HepG2 (cell line): ENCODE data around the gene CCDC86. TPM values are rescaled to one million over a fixed set of nuclear protein-coding genes. Genes with fewer than 3 reads are reported as not detected.
A peak's percentile ranks its signal among the peaks of the same experiment; 100 is the strongest.

Experiments
- AGO2 ChIP-seq: fragments of 200-400 bp; formaldehyde crosslinking; optimal IDR thresholded peaks from 2 replicates; pipeline ENCODE3; 2017; ENCODE audit warnings: mild to moderate bottlenecking, low read depth, low read length, moderate library complexity
- ATF7 ChIP-seq, 2 experiments: fragments of 450-650 bp in 1 of 2; sonication (generic) in 1 of 2; formaldehyde crosslinking in 1 of 2; IDR thresholded peaks; 2 replicates each; pipeline versions ENCODE4 v1.4.0 to v1.6.1; 2016 to 2020; ENCODE audit warnings: antibody characterized with exemption in 1 of 2, mild to moderate bottlenecking in 1 of 2, missing genetic modification reagents in 1 of 2
- ELF3 ChIP-seq: IDR thresholded peaks from 2 replicates; pipeline ENCODE4 v1.6.1; 2016; ENCODE audit warnings: missing genetic modification reagents, missing compliant biosample characterization
- EZH2 ChIP-seq: conservative IDR thresholded peaks from 2 replicates; pipeline ENCODE4 v1.6.1; 2012; ENCODE audit warnings: mild to moderate bottlenecking, low read depth, low read length, moderate library complexity
- FIP1L1 ChIP-seq: fragments of 200-400 bp; formaldehyde crosslinking; IDR thresholded peaks from 2 replicates; pipeline ENCODE4 v1.6.1; 2018; ENCODE audit warnings: low read depth, mild to moderate bottlenecking, low read length, moderate library complexity, borderline replicate concordance; ENCODE audit not compliant: insufficient read depth
- FOXO1 ChIP-seq: sonication (generic); formaldehyde crosslinking; IDR thresholded peaks from 2 replicates; pipeline ENCODE4 v1.4.0; 2020; ENCODE audit warnings: missing genetic modification reagents
- GZF1 ChIP-seq: sonication (generic); formaldehyde crosslinking; IDR thresholded peaks from 2 replicates; pipeline ENCODE4 v1.5.1; 2020; ENCODE audit warnings: mild to moderate bottlenecking, missing genetic modification reagents
- HOXD1 ChIP-seq: sonication (generic); formaldehyde crosslinking; IDR thresholded peaks from 2 replicates; pipeline ENCODE4 v1.5.0; 2020; ENCODE audit warnings: missing genetic modification reagents
- KLF13 ChIP-seq: sonication (generic); formaldehyde crosslinking; IDR thresholded peaks from 2 replicates; pipeline ENCODE4 v1.4.0; 2020; ENCODE audit warnings: mild to moderate bottlenecking, missing genetic modification reagents
- MAZ ChIP-seq, 2 experiments: sonication (generic) in 1 of 2; formaldehyde crosslinking in 1 of 2; IDR thresholded peaks; 2 replicates each; pipeline versions ENCODE4 v1.5.0 to v1.6.1; 2012 to 2020; ENCODE audit warnings: low read depth in 2 of 2, mild to moderate bottlenecking in 2 of 2, borderline replicate concordance in 1 of 2, improper control_type of control experiment in 1 of 2, low read length in 1 of 2, missing genetic modification reagents in 1 of 2, moderate library complexity in 1 of 2
- MED8 ChIP-seq: sonication (generic); formaldehyde crosslinking; IDR thresholded peaks from 2 replicates; pipeline ENCODE4 v1.8.1; 2023; ENCODE audit warnings: mild to moderate bottlenecking, missing genetic modification reagents; ENCODE audit not compliant: insufficient replicate concordance
- MIXL1 ChIP-seq: IDR thresholded peaks from 2 replicates; pipeline ENCODE4 v1.6.1; 2016
- MTA1 ChIP-seq: sonication (generic); formaldehyde crosslinking; IDR thresholded peaks from 2 replicates; pipeline ENCODE4 v1.4.0; 2020; ENCODE audit warnings: missing genetic modification reagents, mild to moderate bottlenecking, borderline replicate concordance
- NPAS2 ChIP-seq: sonication (generic); formaldehyde crosslinking; IDR thresholded peaks from 2 replicates; pipeline ENCODE4 v1.8.0; 2022; ENCODE audit warnings: mild to moderate bottlenecking, missing genetic modification reagents, borderline replicate concordance
- NR2F2 ChIP-seq: IDR thresholded peaks from 2 replicates; pipeline ENCODE4 v1.6.1; 2012; ENCODE audit warnings: low read depth, inconsistent platforms, borderline replicate concordance
- RFX3 ChIP-seq: IDR thresholded peaks from 2 replicates; pipeline ENCODE4 v1.6.1; 2016; ENCODE audit warnings: missing biosample characterization, missing genetic modification reagents
- RFXANK ChIP-seq: IDR thresholded peaks from 2 replicates; pipeline ENCODE4 v1.6.1; 2016
- RORA ChIP-seq: sonication (generic); formaldehyde crosslinking; IDR thresholded peaks from 2 replicates; pipeline ENCODE4 v1.5.0; 2020; ENCODE audit warnings: mild to moderate bottlenecking, missing genetic modification reagents, moderate library complexity
- SP5 ChIP-seq: IDR thresholded peaks from 2 replicates; pipeline ENCODE4 v1.6.1; 2016; ENCODE audit warnings: low read depth, borderline replicate concordance
- STAT5B ChIP-seq: sonication (generic); formaldehyde crosslinking; IDR thresholded peaks from 2 replicates; pipeline ENCODE4 v1.4.0; 2020; ENCODE audit warnings: missing genetic modification reagents
- TGIF2 ChIP-seq: IDR thresholded peaks from 2 replicates; pipeline ENCODE4 v1.6.1; 2016; ENCODE audit warnings: control low read depth, missing compliant biosample characterization
- U2AF2 ChIP-seq: fragments of 200-400 bp; formaldehyde crosslinking; IDR thresholded peaks from 2 replicates; pipeline ENCODE4 v1.6.1; 2017; ENCODE audit warnings: low read depth, mild to moderate bottlenecking, low read length
- ZBTB20 ChIP-seq: sonication (generic); formaldehyde crosslinking; IDR thresholded peaks from 2 replicates; pipeline ENCODE4 v1.8.1; 2023; ENCODE audit warnings: missing genetic modification reagents, low read depth, mild to moderate bottlenecking, borderline replicate concordance
- ZBTB7A ChIP-seq: sonication (generic); formaldehyde crosslinking; IDR thresholded peaks from 2 replicates; pipeline ENCODE4 v1.8.0; 2022; ENCODE audit warnings: mild to moderate bottlenecking, missing genetic modification reagents
- ZKSCAN5 ChIP-seq: sonication (generic); formaldehyde crosslinking; IDR thresholded peaks from 2 replicates; pipeline ENCODE4 v1.5.1; 2020; ENCODE audit warnings: mild to moderate bottlenecking, missing genetic modification reagents
- ZNF12 ChIP-seq: sonication (generic); formaldehyde crosslinking; IDR thresholded peaks from 2 replicates; pipeline ENCODE4 v1.5.0; 2020; ENCODE audit warnings: missing genetic modification reagents
- ZNF253 ChIP-seq: sonication (generic); formaldehyde crosslinking; IDR thresholded peaks from 2 replicates; pipeline ENCODE4 v1.8.0; 2022; ENCODE audit warnings: mild to moderate bottlenecking, missing genetic modification reagents, borderline replicate concordance
- ZNF670 ChIP-seq: sonication (generic); formaldehyde crosslinking; IDR thresholded peaks from 2 replicates; pipeline ENCODE4 v1.8.0; 2022; ENCODE audit warnings: mild to moderate bottlenecking, missing genetic modification reagents, borderline replicate concordance
- ZNF709 ChIP-seq: sonication (generic); formaldehyde crosslinking; IDR thresholded peaks from 2 replicates; pipeline ENCODE4 v1.5.0; 2020; ENCODE audit warnings: mild to moderate bottlenecking, missing genetic modification reagents
- polyA plus RNA-seq, 8 experiments: library from polyadenylated mRNA; depleted of rRNA in 3 of 8; stranded (reverse) in 7 of 8; unstranded in 1 of 8; fragments of >200 nt; fragmentation: Illumina TruSeq in 4 of 8; extraction: Trizol in 4 of 8; gene quantifications; 2 replicates each; pipeline versions ENCODE4 v1.2.1 to v1.2.3, GENCODE V29; 2011 to 2016; ENCODE audit warnings: low read depth in 4 of 8, missing spikeins in 1 of 8, mixed read lengths in 1 of 8; ENCODE audit not compliant: insufficient read depth in 1 of 8
- total RNA-seq, 5 experiments: library from RNA; depleted of rRNA; stranded (reverse); fragments of >200 nt; fragmentation: Illumina TruSeq; extraction: Trizol; gene quantifications; 2 replicates each; pipeline ENCODE4 v1.2.3, GENCODE V29; 2016; ENCODE audit warnings: low read depth in 1 of 5
- TF ChIP-seq, protein P1 (sequence below): IDR thresholded peaks from 2 replicates; pipeline ENCODE4 v1.6.1; 2016; ENCODE audit warnings: low read depth, control low read depth
- TF ChIP-seq, protein P2 (sequence below): IDR thresholded peaks from 2 replicates; pipeline ENCODE4 v1.6.1; 2016; ENCODE audit warnings: control low read depth

Gene CCDC86
- total and polyA plus RNA-seq, 2 of the 13 experiments (the other 11 are each of a cell fraction or from before 2014, with no cell fraction given), result 33.8 to 37.6 TPM

- TF ChIP-seq ZBTB20, result peak; percentile 96
- TF ChIP-seq MTA1 (CRISPR knock-in tag), result peak; percentile 85; the same call in 1 of the 2 replicates
- no peak for TF ChIP-seq U2AF2
- TF ChIP-seq MED8 (CRISPR knock-in tag), result no peak
- TF ChIP-seq ZKSCAN5 (CRISPR knock-in tag), result no peak
- peak; percentile 87 for TF ChIP-seq ELF3 (CRISPR knock-in tag)
- peak; percentile 80; the same call in 1 of the 2 replicates for TF ChIP-seq ZNF12 (CRISPR knock-in tag)
- TF ChIP-seq, protein P1, sequence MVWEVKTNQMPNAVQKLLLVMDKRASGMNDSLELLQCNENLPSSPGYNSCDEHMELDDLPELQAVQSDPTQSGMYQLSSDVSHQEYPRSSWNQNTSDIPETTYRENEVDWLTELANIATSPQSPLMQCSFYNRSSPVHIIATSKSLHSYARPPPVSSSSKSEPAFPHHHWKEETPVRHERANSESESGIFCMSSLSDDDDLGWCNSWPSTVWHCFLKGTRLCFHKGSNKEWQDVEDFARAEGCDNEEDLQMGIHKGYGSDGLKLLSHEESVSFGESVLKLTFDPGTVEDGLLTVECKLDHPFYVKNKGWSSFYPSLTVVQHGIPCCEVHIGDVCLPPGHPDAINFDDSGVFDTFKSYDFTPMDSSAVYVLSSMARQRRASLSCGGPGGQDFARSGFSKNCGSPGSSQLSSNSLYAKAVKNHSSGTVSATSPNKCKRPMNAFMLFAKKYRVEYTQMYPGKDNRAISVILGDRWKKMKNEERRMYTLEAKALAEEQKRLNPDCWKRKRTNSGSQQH, result peak; percentile 96
- no peak for TF ChIP-seq FIP1L1
- TF ChIP-seq ZNF670, result peak; percentile 50; the same call in 1 of the 2 replicates
- no peak for TF ChIP-seq ATF7 (IDR thresholded peaks at IDR 0.05)
- peak; percentile 62; the same call in 1 of the 2 replicates for TF ChIP-seq ATF7 (CRISPR knock-in tag; IDR thresholded peaks at IDR 0.05)
- peak; percentile 98 for TF ChIP-seq FOXO1 (CRISPR knock-in tag)
- TF ChIP-seq ZNF253 (CRISPR knock-in tag), result no peak
- no peak for TF ChIP-seq EZH2
- peak; percentile 37; the same call in 1 of the 2 replicates for TF ChIP-seq RFX3
- peak; percentile 98 for TF ChIP-seq ZBTB7A (CRISPR knock-in tag)
- no peak for TF ChIP-seq KLF13 (CRISPR knock-in tag)
- TF ChIP-seq ZNF709 (CRISPR knock-in tag), result peak; percentile 70; the same call in 1 of the 2 replicates
- no peak for TF ChIP-seq RORA
- TF ChIP-seq MIXL1, result peak; percentile 96
- 0 out of 2 replicates have a peak, but pooled peaks have one; percentile 26 for TF ChIP-seq GZF1 (CRISPR knock-in tag)
- TF ChIP-seq HOXD1 (CRISPR knock-in tag), result peak; percentile 97
- TF ChIP-seq, protein P2, sequence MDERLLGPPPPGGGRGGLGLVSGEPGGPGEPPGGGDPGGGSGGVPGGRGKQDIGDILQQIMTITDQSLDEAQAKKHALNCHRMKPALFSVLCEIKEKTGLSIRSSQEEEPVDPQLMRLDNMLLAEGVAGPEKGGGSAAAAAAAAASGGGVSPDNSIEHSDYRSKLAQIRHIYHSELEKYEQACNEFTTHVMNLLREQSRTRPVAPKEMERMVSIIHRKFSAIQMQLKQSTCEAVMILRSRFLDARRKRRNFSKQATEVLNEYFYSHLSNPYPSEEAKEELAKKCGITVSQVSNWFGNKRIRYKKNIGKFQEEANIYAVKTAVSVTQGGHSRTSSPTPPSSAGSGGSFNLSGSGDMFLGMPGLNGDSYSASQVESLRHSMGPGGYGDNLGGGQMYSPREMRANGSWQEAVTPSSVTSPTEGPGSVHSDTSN (CRISPR knock-in tag), result peak; percentile 60
- no peak for TF ChIP-seq NPAS2 (CRISPR knock-in tag)
- no peak for TF ChIP-seq MAZ (IDR thresholded peaks at IDR 0.05; ENCODE audit: borderline replicate concordance, low read depth, low read length)
- TF ChIP-seq MAZ (CRISPR knock-in tag; IDR thresholded peaks at IDR 0.05; ENCODE audit: low read depth), result peak; percentile 62; the same call in 1 of the 2 replicates
- TF ChIP-seq SP5 (CRISPR knock-in tag), result peak; percentile 87
- TF ChIP-seq STAT5B (CRISPR knock-in tag), result peak; percentile 65; the same call in 1 of the 2 replicates
- TF ChIP-seq RFXANK, result 0 out of 2 replicates have a peak, but pooled peaks have one; percentile 48
- peak; percentile 98 for TF ChIP-seq TGIF2 (CRISPR knock-in tag)
- TF ChIP-seq AGO2, result no peak
- TF ChIP-seq NR2F2, result peak; percentile 99
These were observed 38.9 kb downstream of the CCDC86 start (continued) for GRCh38 chr11:60880643-60881282.
